GM21381 (cell line): ENCODE measurements around the gene AKAP1.
"Not testable (repeated sequence)": the region's sequence is repeated elsewhere in the genome, so short reads cannot be mapped to it uniquely, and the experiment has no call there.

Experiments
- ATAC-seq: cut with Tn5 transposase; IDR thresholded peaks from one replicate; pipeline ENCODE4 v1.9.1; 2021; ENCODE audit warnings: mild to moderate bottlenecking, moderate library complexity; ENCODE audit not compliant: unreplicated experiment

The AKAP1 gene

DNA sequence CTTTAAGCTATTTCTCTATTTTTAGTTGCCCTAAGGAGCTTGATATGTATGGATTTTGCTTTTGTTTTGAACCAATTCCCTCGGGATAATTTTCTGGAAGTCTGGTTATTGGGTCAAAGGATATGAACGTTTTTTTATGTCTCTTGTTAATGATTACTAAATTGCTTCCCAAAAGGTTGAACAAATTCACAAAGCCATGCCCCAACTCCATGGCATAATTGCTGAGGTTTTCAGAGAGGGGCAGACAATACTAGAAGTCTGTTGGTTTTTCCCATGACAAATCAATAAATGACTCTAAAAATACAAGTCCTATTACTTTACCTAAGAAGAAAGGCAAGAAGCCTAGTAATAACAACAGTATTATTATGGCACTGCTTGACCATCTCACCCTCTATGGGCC, 11.4 kb upstream of the AKAP1 start:
- ATAC-seq = no peak

- ATAC-seq = no peak
These were observed 9.9 kb upstream of the AKAP1 start for GRCh38 chr17:57075193-57075592.

DNA sequence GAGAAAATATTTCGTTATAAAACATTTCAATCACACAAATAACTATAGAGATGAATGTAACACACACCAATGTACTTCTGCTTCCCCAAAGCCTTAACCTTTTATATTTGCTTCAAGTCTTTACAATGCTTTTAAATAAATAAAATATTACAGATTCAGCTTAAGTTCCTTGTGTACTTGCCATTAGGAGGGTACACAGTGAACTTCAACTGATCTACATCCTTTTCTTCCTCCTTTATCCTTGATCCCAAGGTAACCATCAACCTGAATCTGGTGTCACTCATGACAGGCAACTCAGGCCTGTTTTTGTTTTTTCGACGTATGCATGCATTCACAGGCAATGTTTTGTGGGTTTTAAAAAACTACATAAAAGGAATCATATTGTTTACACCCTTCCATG, 9.3 kb upstream of the AKAP1 start:
- no peak for ATAC-seq

DNA sequence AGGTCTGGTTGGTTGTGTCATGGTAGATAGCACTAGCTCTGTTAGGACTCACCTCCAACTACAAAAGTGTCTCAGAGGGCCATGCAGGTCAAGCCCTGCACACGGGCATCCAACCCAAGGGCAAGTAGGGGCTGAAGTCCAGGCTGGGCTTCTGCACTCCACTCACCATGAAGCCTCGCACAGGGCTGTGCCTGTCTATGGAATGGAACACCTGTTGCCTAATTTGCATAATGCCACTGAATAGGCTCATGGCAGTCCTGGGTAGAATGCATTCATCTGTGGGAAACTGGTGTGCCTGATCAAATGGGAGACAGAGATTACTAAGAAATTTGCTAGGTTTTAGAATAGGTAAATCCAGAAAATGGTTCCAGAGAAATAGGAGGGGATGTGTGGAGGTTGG, 8.0 kb upstream of the AKAP1 start:
- ATAC-seq = no peak

DNA sequence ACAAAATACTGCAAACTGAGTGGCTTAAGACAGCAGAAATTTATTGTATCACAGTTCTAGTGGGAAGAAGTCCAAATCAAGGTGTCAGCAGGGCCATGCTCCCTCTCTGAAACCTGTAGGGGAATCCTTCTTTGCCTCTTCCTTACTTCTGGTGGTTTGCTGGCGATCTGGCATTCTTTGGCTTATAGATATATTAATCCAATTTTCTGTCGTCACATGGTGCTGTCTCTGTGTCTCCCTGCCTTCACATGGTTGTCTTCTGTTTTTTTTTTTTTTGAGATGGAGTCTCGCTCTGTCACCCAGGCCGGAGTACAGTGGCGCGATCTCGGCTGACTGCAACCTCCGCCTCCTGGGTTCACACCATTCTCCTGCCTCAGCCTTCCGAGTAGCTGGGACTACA, 6.8 kb upstream of the AKAP1 start:
- no peak for ATAC-seq

- no peak for ATAC-seq
These were observed 4.3 kb upstream of the AKAP1 start for GRCh38 chr17:57080718-57081117.

GRCh38 chr17:57082441-57082840, 2.6 kb upstream of the AKAP1 start:
- no peak for ATAC-seq

DNA sequence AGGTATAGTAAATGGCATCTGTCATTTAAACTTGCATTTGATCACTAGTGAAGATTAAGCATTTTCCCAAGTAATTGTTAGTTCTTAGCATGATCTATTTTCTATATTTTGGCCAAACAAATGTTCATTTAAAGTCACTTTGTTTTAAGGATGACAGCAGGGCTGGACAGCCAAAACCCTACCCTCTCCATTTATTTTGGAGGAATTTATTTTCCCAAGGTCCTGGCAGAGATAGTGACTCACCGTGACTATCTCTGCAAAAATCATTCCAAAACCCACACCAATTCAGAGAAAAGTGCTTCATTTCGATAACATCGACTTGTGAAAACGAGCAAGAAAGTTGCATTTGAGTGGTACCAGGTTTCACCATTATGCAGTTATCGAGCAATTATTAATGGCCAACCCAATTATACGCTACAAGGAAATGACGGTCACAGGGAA, 665 bp upstream of the AKAP1 start:
- no peak for ATAC-seq

DNA sequence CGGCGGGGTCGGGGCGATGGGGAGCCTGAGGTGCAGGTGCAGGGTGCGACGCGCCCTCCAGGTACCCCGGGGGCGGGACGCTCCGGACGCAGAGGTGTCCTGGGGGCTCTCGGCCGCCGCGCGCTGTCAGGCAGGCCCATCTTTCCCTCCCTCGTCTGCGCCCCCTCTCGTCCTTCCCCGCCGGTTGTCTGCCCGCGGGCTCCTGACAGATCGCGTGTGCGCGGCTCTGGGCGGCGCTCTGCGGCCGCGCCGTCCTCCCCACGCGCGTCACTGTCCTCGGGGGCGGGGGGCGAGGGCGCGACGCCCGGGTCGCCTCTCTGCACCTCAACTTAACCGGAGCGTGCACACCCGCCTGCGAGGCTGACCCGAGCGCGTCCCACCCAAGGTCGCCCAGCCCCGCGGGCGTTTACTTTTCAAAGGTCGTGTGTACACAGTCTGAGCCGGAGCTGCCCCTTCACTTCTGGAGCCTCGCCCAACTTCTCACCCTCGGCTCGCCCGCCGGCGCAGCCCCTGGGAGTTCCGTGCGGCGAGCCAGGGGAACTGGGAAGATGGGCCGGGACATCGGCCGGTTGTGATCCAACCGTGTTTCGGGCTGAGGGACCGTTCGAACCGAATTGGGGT, 512 bp downstream of the AKAP1 start:
- peak; percentile 35 for ATAC-seq

DNA sequence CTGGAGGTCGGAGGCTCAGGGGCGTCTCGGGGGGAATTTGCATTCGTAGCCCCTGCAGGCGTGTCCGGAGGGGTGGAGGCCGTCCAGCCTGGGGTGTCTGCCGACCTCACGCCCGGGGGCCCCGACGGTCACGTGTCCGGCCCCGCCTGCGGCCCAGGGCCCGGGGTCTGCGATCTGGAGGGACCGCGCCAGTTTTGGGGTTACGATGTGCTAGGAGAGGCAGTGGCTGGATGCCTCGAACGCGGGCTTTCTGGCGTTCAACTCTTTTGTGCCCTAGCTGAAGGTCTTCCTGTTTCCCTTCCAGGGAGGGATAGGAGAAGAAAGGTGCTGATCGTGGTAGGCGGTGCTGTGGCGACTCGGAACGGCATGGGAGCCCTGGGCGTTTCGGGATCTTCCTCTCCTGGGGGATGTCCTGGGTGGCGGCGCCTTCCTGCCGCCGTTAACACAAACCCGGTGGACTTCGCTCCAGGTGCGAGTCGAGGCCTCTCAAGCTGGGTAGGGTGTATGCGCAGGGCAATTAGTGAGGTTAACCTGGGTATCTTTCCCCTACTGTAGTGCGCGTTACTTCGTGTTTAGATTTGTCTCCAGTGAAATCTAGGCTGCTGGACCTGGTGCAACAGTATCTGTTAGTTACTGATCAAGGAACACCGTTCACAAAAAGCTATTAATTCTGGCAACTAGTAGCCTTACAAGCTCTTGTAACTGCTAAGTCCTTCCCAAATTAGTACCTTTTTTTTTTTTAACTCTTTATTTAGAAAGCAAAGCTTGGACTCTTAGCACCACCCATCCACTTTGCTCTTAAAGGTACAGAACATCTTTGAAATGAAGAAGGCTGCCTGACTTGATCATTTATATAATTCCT, 1.3 kb downstream of the AKAP1 start:
- no peak for ATAC-seq

- no peak for ATAC-seq
These were observed 3.3 kb downstream of the AKAP1 start for GRCh38 chr17:57088298-57088697.

GRCh38 chr17:57089391-57089790, 4.3 kb downstream of the AKAP1 start:
- no peak for ATAC-seq

GRCh38 chr17:57090560-57091185, 5.6 kb downstream of the AKAP1 start:
- ATAC-seq = no peak

DNA sequence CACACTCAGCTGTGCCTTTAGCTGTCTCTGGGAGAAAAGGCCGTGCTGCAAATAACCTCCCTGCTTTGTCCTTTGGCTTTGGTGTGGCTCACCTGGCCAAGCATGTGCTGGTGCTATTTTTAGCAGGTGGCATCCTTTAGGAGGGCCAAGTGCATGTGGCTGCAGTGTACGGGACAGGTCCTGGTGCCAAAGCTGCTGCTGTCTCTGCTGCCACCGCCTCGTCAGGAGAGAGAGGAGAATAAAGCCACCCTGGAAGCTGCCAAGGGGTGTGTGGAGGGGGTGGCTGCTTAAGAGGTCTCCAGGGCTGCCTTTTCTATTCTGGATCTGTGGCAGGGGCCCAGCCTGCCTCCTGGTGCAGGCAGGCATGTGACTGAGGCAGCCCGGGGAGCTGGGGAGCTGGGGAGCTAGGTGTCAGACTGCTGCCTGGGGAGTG, 6.2 kb downstream of the AKAP1 start:
- no peak for ATAC-seq

GRCh38 chr17:57092171-57092570, 7.1 kb downstream of the AKAP1 start:
- ATAC-seq = no peak

- ATAC-seq = no peak
These were observed 7.7 kb downstream of the AKAP1 start for GRCh38 chr17:57092779-57093178.

DNA sequence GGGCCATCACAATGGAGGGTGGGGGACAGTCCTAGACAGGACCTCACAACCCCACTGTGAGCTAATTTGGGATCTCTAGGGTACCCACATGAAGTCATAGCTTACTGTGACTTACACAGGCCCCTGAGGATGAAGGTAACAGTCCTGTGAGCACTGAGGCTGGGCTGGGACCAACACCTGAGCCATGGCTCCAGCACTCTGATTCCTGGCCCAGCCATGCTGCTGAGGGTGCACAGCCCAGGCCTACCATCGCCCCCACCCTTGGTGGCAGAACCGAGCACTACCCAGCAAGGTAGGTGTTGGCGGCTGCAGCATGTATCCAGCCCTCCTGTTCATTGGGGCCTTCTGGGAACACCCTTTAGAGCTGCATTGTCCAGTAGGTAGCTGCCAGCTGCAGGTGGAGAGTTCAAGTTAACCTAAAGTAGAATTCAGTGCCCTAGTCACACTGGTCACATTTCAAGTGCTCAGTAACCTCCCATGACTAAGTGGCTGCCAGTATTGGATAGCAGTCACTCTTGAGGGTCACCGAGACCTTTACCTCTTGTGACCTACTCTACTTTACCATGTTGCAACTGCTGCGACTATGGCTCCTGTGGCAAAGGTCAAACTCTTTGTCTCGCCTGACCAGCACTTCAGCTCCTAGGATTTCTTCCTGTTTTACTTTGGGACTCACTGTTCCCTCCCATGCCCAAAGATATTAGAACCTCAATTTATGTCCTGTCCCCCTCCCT, 11.6 kb downstream of the AKAP1 start:
- no peak for ATAC-seq

DNA sequence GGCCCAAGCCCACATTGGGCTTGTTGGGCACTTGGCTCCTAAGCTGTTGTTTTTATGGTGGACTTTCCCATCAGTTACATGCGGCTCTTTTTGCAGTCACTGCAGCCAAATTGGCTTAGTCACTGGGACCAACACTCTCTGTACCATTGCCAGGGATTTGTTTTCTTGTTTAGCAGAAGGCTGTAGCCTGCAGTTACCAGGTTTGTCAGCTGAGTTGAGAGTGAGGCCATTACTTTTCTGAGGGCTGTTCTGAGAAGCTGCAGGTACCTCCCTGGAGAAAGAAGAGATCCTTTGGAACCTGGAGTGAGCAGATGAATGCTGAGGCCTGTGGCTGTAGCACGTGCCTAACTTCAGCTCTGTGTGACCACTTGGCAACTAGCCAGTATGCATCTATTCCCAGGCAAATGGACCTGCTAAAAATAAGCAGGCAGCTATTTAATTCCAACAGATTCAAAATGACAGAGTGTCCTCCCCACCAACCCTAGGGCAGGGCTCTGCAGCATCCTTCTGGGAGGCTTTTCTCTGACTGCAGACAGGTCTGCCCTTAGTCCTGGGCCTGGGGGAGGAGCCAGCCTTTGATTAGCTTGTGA, 12.9 kb downstream of the AKAP1 start:
- no peak for ATAC-seq

DNA sequence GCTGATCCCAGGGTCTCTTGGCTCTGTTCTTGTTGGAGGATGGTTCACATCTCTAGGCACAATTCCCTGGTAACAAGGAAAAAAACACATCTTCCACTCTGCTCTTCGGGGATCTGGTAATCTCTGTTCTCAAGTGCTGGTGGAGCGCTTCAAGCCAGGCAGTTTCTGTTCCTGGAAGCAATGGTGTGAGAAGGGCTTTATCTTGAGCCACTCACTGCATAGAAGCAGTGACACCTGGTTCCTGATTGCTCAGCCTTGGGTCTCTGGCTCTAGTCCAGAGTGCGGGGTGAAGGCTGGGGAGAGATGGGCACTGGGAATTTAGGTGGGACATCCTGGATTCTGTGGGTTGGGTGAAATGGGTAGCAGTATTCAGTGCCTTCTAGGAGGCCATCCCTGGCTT, 14.1 kb downstream of the AKAP1 start:
- no peak for ATAC-seq

GRCh38 chr17:57102122-57102521, 17.1 kb downstream of the AKAP1 start:
- no peak for ATAC-seq

DNA sequence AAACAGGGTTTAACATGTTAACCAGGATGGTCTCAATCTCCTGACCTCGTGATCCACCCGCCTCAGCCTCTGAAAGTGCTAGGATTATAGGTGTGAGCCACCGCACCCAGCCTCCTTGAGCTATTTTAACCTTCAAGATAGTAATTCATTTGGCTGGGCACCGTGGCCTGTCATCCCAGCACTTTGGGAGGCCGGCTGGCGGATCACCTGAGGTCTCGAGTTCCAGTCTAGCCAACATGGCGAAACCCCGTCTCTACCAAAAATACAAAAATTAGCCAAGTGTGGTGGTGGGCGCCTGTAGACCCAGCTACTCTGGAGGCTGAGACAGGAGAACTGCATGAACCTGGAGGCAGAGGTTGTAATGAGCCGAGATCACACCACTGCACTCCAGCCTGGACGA, 17.6 kb downstream of the AKAP1 start:
- not testable (repeated sequence) for ATAC-seq
